ENCODE results near the gene NSF.

NSF gene

DNA sequence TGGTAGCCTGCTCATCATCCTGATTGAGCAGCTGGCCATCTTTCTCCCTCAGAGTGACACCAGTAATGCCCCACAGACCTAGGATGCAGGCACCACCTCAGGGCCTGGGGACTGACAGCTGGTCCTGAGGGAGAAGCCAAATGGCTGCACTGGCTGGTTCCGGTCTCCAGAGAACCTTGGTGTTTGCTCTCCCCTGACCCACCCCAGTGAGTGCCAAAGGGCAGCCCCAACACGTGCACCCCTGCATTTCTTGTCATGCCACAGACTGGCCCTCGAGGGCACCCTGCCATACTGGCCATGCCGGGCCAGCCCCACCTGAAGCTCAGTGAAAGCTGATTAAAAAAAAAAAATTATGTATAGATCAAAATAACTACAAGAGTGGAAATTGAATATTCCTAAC is 127.5 kb downstream of the NSF start:
- DNase-seq (ENCODE audit: low spot score), result no peak

GRCh38 chr17:46719891-46720290 is 129.4 kb downstream of the NSF start:
- DNase-seq (ENCODE audit: low spot score), result no peak

DNA sequence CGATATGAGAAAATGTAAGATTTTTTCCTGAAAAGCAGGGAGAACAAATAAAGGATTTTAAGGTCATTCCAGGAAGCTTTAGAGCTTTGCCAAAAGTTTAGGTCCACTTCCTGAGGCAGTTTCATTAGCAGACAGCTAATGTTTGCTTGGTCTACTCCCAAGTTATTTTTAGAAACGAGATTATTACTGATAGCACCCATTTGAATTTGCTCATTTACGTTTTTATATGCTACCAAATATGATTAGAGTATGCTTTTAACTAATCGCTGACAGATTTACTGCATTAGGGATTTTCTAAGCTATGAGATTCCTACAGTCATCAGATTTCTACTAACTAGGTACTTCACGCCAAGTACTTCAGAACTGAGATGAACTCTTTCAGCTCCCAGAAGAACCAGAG is 129.9 kb downstream of the NSF start:
- no peak for DNase-seq (ENCODE audit: low spot score)

DNA sequence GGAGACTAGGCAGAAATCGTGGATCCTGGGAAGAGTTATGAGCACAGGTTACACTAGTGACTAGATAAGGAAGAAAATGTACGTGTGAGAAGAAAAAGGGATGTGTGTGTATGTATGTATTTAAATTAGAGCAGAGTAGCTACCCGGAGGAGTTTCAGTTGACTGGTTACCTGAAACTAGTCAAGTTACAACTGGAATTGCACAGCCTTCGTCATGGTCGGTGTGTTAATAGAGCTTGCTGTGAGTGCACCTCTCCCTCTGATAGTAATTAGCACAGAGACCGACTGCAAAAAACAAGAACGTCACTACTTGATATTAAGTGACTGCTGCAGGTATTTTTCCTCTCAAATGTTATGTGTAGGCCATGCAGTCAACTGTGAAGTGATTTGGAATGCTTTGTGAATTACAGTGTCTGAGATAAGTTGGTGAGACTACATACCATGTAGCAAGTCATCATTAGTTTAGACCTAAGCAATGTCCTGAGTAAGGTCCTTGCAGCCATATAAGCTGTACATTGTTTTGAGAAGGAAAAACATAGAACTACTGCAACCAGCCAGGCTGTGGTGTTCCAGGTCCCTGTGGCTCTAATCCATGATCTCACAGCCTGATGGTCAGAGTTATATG is 132.3 kb downstream of the NSF start:
- DNase-seq (ENCODE audit: low spot score), result no peak

GRCh38 chr17:46726206-46726605 is 135.7 kb downstream of the NSF start:
- DNase-seq (ENCODE audit: low spot score), result no peak

GRCh38 chr17:46727572-46728348 is 137.3 kb downstream of the NSF start:
- no peak for DNase-seq (ENCODE audit: low spot score)

GRCh38 chr17:46730026-46730425 is 139.6 kb downstream of the NSF start:
- no peak for DNase-seq (ENCODE audit: low spot score)

DNA sequence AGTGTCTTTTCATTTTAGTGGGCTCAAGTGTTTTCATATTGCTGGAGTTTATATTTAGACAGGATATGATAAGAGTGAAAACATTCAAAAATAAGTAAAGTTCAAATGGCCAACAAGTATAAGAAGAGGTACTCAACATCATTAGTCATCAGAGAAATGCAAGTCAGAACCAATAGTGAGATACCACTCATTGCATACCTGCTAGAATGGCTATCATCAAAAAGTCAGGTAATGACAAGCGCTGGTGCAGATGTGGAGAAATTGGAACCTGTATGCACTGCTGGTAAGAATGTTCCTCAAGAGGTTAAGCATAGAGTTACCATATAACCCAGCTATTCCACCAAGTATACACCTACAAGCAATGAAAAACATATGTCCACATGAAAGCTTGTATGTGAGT is 140.2 kb downstream of the NSF start:
- no peak for DNase-seq (ENCODE audit: low spot score)

GRCh38 chr17:46732160-46732559 is 141.7 kb downstream of the NSF start:
- DNase-seq (ENCODE audit: low spot score), result no peak

GRCh38 chr17:46732754-46733398 is 142.4 kb downstream of the NSF start:
- DNase-seq (ENCODE audit: low spot score), result no peak

- no peak for DNase-seq (ENCODE audit: low spot score)
Observed at GRCh38 chr17:46733837-46734475, 143.5 kb downstream of the NSF start.

GRCh38 chr17:46736100-46736499 is 145.6 kb downstream of the NSF start:
- DNase-seq (ENCODE audit: low spot score), result no peak

- no peak for DNase-seq (ENCODE audit: low spot score)
Observed at GRCh38 chr17:46737326-46737725, 146.9 kb downstream of the NSF start.

DNA sequence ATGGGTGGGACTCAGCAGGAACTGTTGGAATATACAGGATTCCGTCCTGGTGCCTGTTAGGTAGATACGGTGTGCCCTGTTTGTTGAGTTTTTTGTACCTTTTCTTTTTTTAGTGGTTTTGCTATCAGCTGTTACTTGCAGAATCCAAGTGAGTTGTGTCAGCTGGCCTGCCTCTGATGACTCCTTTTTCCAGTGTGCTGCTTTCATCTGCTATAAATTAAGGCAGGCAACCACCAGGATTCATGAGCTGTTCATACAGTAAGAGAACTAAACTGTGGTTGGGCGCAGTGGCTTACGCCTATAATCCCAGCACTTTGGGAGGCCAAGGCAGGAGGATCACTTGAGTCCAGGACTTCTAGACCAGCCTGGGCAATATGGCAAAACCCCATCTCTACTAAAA is 148.1 kb downstream of the NSF start:
- no peak for DNase-seq (ENCODE audit: low spot score)

- DNase-seq (ENCODE audit: low spot score), result no peak
Observed at GRCh38 chr17:46739982-46740381, 149.5 kb downstream of the NSF start.

GRCh38 chr17:46741122-46741730 is 150.8 kb downstream of the NSF start:
- no peak for DNase-seq (ENCODE audit: low spot score)

DNA sequence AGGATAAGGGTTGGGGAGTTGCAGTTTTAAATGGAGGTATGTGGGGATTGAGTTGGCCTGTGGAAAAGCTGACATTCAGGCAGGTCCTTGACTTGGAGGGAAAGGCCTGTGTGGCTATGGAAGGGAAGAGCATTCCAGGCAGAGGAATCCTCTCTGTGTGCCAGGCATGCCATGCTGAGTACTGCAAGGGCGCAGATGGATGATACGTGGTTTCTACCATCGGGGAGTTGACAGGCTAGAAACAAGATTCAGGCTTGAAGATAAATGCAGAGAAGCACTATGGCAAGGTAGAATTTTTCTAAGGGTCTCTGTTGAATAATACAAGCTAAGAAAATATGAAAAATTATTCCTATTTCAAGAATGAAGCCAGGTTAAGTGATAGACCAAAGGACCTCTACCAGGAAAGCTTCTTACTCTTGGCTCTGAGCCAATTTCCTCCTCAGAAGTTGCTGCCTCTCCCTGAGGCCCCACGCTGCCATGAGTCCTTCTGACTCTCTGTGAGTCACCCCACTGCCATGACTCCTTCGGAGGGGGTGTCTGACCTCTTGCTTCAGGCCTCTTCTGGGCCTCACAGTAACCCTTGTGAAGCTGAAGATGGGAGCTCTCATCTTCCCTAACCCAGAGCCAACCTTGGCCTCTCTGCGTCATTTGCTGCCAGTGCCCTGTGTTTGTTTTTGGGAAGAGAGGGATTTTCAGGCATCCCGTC is 152.2 kb downstream of the NSF start:
- no peak for DNase-seq (ENCODE audit: low spot score)

DNA sequence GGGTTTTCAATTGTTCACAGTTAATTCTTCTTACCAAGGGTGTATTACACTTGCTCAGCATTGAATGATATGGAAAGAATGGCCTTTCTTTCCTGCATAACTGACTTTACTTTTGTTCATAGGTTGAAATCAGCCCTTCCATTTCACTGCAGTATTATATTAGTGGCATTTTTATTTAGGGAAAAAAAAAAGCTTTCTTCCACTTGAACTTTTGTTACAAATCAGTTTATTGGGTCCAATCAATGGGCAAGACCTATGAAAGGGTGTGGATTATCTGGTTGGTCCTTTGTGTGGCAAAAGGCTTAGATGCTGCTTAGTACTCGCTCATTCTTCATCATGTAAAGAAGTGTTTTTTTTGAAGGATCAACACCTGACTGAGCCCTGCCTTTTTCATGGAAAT is 154.0 kb downstream of the NSF start:
- DNase-seq (ENCODE audit: low spot score), result no peak

GRCh38 chr17:46745376-46745775 is 154.9 kb downstream of the NSF start:
- DNase-seq (ENCODE audit: low spot score), result no peak

- DNase-seq (ENCODE audit: low spot score), result no peak
Observed at GRCh38 chr17:46751425-46751824, 161.0 kb downstream of the NSF start.

DNA sequence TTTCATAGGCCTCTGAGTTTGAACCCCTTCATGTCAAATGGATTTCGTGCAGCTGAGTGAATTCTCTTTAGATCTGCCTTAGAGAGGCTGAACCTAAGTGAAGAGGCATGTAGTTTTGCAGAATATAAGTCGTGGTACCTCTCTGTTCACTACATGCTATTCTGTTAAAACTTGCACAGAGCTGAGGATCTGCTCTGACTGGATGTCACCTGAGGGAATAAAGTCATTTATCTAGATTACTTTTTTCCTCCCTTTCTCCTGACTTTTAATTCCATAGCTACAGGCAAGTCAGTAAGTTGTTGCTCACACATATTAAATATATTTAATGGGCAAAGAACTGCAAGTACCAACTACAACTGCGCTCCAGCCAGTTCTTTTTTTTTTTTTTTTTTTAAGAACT is 163.3 kb downstream of the NSF start:
- DNase-seq (ENCODE audit: low spot score), result no peak
